H9 (cell line): Measurements from ENCODE around the gene FBXL5. TPM values are rescaled to one million over a fixed set of nuclear protein-coding genes. Genes with fewer than 3 reads are reported as not detected.

Source experiments
- DNase-seq: peaks from one replicate; pipeline ENCODE4 v3.0.0-alpha.2; 2017
- H2AFZ ChIP-seq: one replicate; pipeline ENCODE4 v1.6.1; 2013; ENCODE audit warnings: mild to moderate bottlenecking, low read length, control low read depth, moderate library complexity
- H2AK5ac ChIP-seq: 2 replicates; pipeline ENCODE4 v1.6.1; 2013; ENCODE audit warnings: low read length, control low read depth, mixed read lengths; ENCODE audit not compliant: insufficient read length
- H2BK120ac ChIP-seq: one replicate; pipeline ENCODE4 v1.6.1; 2013; ENCODE audit warnings: low read depth, mild to moderate bottlenecking, low read length, control low read depth, inconsistent platforms; ENCODE audit not compliant: poor library complexity, severe bottlenecking
- H2BK12ac ChIP-seq: 2 replicates; pipeline ENCODE4 v1.6.1; 2013; ENCODE audit warnings: low read length, control low read depth, mixed read lengths, low read depth; ENCODE audit not compliant: insufficient read length
- H2BK15ac ChIP-seq: 2 replicates; pipeline ENCODE4 v1.6.1; 2013; ENCODE audit warnings: low read depth, low read length, control low read depth
- H2BK20ac ChIP-seq: one replicate; pipeline ENCODE4 v1.6.1; 2013; ENCODE audit warnings: low read depth, mild to moderate bottlenecking, low read length, control low read depth, inconsistent platforms; ENCODE audit not compliant: poor library complexity, severe bottlenecking
- H2BK5ac ChIP-seq: 2 replicates; pipeline ENCODE4 v1.6.1; 2013; ENCODE audit warnings: low read length, control low read depth, mixed read lengths; ENCODE audit not compliant: insufficient read length
- H3K14ac ChIP-seq: 2 replicates; pipeline ENCODE4 v1.6.1; 2013; ENCODE audit warnings: low read length, control low read depth; ENCODE audit not compliant: insufficient read depth
- H3K18ac ChIP-seq: 2 replicates; pipeline ENCODE4 v1.6.1; 2013; ENCODE audit warnings: low read depth, mild to moderate bottlenecking, mixed read lengths, low read length, control low read depth; ENCODE audit not compliant: insufficient read length
- H3K23ac ChIP-seq: 2 replicates; pipeline ENCODE4 v1.6.1; 2013; ENCODE audit warnings: low read length, control low read depth, mixed read lengths, low read depth; ENCODE audit not compliant: insufficient read length
- H3K23me2 ChIP-seq: 2 replicates; pipeline ENCODE4 v1.6.1; 2013; ENCODE audit warnings: low read depth, mild to moderate bottlenecking, mixed read lengths, low read length, control low read depth; ENCODE audit not compliant: insufficient read length, poor library complexity, severe bottlenecking
- H3K27ac ChIP-seq: 2 replicates; pipeline ENCODE4 v1.5.1; 2013; ENCODE audit warnings: low read length, control low read depth, mixed read lengths, low read depth; ENCODE audit not compliant: insufficient read length
- H3K27me3 ChIP-seq: 2 replicates; pipeline ENCODE4 v1.6.1; 2013; ENCODE audit warnings: low read length, control low read depth, inconsistent platforms; ENCODE audit not compliant: insufficient read depth
- H3K4ac ChIP-seq: 2 replicates; pipeline ENCODE4 v1.6.1; 2013; ENCODE audit warnings: low read depth, mild to moderate bottlenecking, control low read depth, inconsistent platforms, low read length, moderate library complexity
- H3K4me1 ChIP-seq: 2 replicates; pipeline ENCODE4 v1.6.1; 2013; ENCODE audit warnings: low read length, control low read depth, inconsistent platforms; ENCODE audit not compliant: insufficient read depth
- H3K4me2 ChIP-seq: 2 replicates; pipeline ENCODE4 v1.6.1; 2013; ENCODE audit warnings: low read length, control low read depth, mixed read lengths; ENCODE audit not compliant: insufficient read length, insufficient read depth
- H3K56ac ChIP-seq: 2 replicates; pipeline ENCODE4 v1.6.1; 2013; ENCODE audit warnings: low read depth, mild to moderate bottlenecking, mixed read lengths, low read length, control low read depth; ENCODE audit not compliant: insufficient read length
- H3K79me1 ChIP-seq: 2 replicates; pipeline ENCODE4 v1.6.1; 2013; ENCODE audit warnings: low read depth, mild to moderate bottlenecking, moderate library complexity, low read length, control low read depth, inconsistent platforms; ENCODE audit not compliant: insufficient read depth, poor library complexity, severe bottlenecking
- H3K79me2 ChIP-seq: 2 replicates; pipeline ENCODE4 v1.6.1; 2013; ENCODE audit warnings: low read length, control low read depth, inconsistent platforms; ENCODE audit not compliant: insufficient read depth
- H3K9ac ChIP-seq: 2 replicates; pipeline ENCODE4 v1.6.1; 2013; ENCODE audit warnings: low read length, control low read depth, mixed read lengths; ENCODE audit not compliant: insufficient read length; ENCODE audit errors: extremely low read depth
- H3K9me3 ChIP-seq: one replicate; pipeline ENCODE4 v1.6.1; 2013; ENCODE audit warnings: low read depth, low read length, inconsistent platforms; ENCODE audit not compliant: control insufficient read depth
- H3T11ph ChIP-seq: one replicate; pipeline ENCODE4 v1.6.1; 2013; ENCODE audit warnings: mild to moderate bottlenecking, low read length, control low read depth, inconsistent platforms
- H4K20me1 ChIP-seq: one replicate; pipeline ENCODE4 v1.6.1; 2013; ENCODE audit not compliant: control insufficient read depth, insufficient read length, insufficient read depth
- H4K5ac ChIP-seq: 2 replicates; pipeline ENCODE4 v1.6.1; 2013; ENCODE audit warnings: low read depth, mild to moderate bottlenecking, mixed read lengths, low read length, control low read depth; ENCODE audit not compliant: insufficient read length
- H4K8ac ChIP-seq: replicated peaks from 2 replicates; pipeline ENCODE4 v1.6.1; 2013; ENCODE audit warnings: low read length, control low read depth, mixed read lengths, low read depth; ENCODE audit not compliant: insufficient read length
- H4K91ac ChIP-seq: 2 replicates; pipeline ENCODE4 v1.6.1; 2013; ENCODE audit warnings: low read depth, mild to moderate bottlenecking, moderate library complexity, mixed read lengths, low read length, control low read depth; ENCODE audit not compliant: insufficient read length
- H3K27ac Mint-ChIP-seq, 3 experiments: 2 replicates in 2 of 3; 3 replicates in 1 of 3; pipeline ENCODE4 v1.8.0; 2020 to 2021; ENCODE audit warnings: mixed read lengths in 3 of 3, mild to moderate bottlenecking in 1 of 3, moderate library complexity in 1 of 3
- H3K27me3 Mint-ChIP-seq: 2 replicates; pipeline ENCODE4 v1.8.0; 2021; ENCODE audit warnings: low read depth, mild to moderate bottlenecking, moderate library complexity, mixed read lengths
- H3K36me3 Mint-ChIP-seq, 3 experiments: 2 replicates in 2 of 3; 3 replicates in 1 of 3; pipeline ENCODE4 v1.8.0; 2020 to 2021; ENCODE audit warnings: low read depth in 3 of 3, mixed read lengths in 3 of 3; ENCODE audit not compliant: insufficient read depth in 1 of 3
- H3K4me1 Mint-ChIP-seq, 2 experiments: 2 replicates each; pipeline ENCODE4 v1.8.0; 2020; ENCODE audit warnings: mixed read lengths in 2 of 2
- H3K4me3 Mint-ChIP-seq, 2 experiments: 2 replicates in 1 of 2; 3 replicates in 1 of 2; pipeline ENCODE4 v1.8.0; 2020 to 2021; ENCODE audit warnings: mild to moderate bottlenecking in 2 of 2, mixed read lengths in 2 of 2, moderate library complexity in 1 of 2
- H3K9me3 Mint-ChIP-seq, 2 experiments: 2 replicates in 1 of 2; 3 replicates in 1 of 2; pipeline ENCODE4 v1.8.0; 2020; ENCODE audit warnings: mild to moderate bottlenecking in 2 of 2, mixed read lengths in 2 of 2, moderate library complexity in 1 of 2
- CTCF ChIP-seq: fragments of 200-600 bp; sonication (generic); conservative IDR thresholded peaks from 3 replicates; pipeline ENCODE4 v1.8.0; 2021; ENCODE audit warnings: antibody characterized with exemption, mild to moderate bottlenecking
- WGBS: extraction: QIAGEN DNeasy Blood & Tissue Kit; methylation state at CpG from one replicate; pipeline ENCODE4 v1.1.7; 2013; ENCODE audit warnings: missing lambda C conversion rate, low lambda C conversion rate, mixed read lengths; ENCODE audit not compliant: insufficient read length; ENCODE audit errors: extremely low coverage; 5-methylcytosine and 5-hydroxymethylcytosine counted together
- total RNA-seq: library from RNA; stranded (reverse); gene quantifications from 2 replicates; pipeline ENCODE4 v1.2.1, GENCODE V29; 2021

Gene FBXL5
- total RNA-seq, 1 experiment from 2014 or later, result 57.6 TPM

GRCh38 chr4:15584785-15585184 lies 70.4 kb downstream of the FBXL5 start:
- no peak for DNase-seq
- Histone ChIP-seq H3K9ac (no peak overlapping the region), H3K14ac (no peak overlapping the region), H3T11ph (no peak overlapping the region), H4K8ac (no peak overlapping the region), H2BK12ac (no peak overlapping the region), H2BK20ac (no peak overlapping the region), H3K79me1 (no peaks in the 10 kb centered on the region), H3K18ac (no peak overlapping the region), H3K23ac (no peak overlapping the region), H3K79me2 (no peaks in the 10 kb centered on the region), H4K91ac (no peak overlapping the region), H2BK5ac (no peak overlapping the region), H2AFZ (no peak overlapping the region), H3K27ac (no peak overlapping the region), H2BK15ac (no peak overlapping the region), H3K9me3 (no peaks in the 10 kb centered on the region), H3K56ac (no peak overlapping the region), H3K4me2 (no peak overlapping the region), H2BK120ac (no peak overlapping the region), H3K27me3 (no peaks in the 10 kb centered on the region), H3K23me2 (no peaks in the 10 kb centered on the region), H3K4me1 (no peaks in the 10 kb centered on the region; the same call in 1 of the 2 replicates), H4K5ac (no peak overlapping the region), H2AK5ac (no peak overlapping the region), H3K4ac (no peak overlapping the region), H4K20me1 (no peaks in the 10 kb centered on the region)
- no peaks in the 10 kb centered on the region for H3K27me3 Mint-ChIP-seq
- no CpG with 5 or more reads among the region's 1 CpG for WGBS
- peaks cover 7 to 11% of the 10 kb centered on the region in 2 experiments for H3K9me3 Mint-ChIP-seq
- H3K4me1 Mint-ChIP-seq, result peaks cover under 1% of the 10 kb centered on the region in 2 experiments; a peak in 2 of 4 replicates
- no peak overlapping the region for H3K4me3 Mint-ChIP-seq
- no peak overlapping the region for H3K27ac Mint-ChIP-seq
- H3K36me3 Mint-ChIP-seq, result peaks cover 8 to 11% (median 9%) of the 10 kb centered on the region in 3 experiments
- no peak for TF ChIP-seq CTCF
